Measurements from ENCODE around the gene COL23A1. TPM values are rescaled to one million over a fixed set of nuclear protein-coding genes. Genes with fewer than 3 reads are reported as not detected.

COL23A1 gene
- polyA plus RNA-seq, 2 of the 4 experiments (the other 2 are of a cell fraction) = not detected

GRCh38 chr5:178287791-178288105 lies 302.4 kb downstream of the COL23A1 start:
- TF ChIP-seq BCL3 (IDR thresholded peaks at IDR 0.05) = no peak
- TF ChIP-seq KDM5A (IDR thresholded peaks at IDR 0.05) = no peak
- no peaks in the 10 kb centered on the region for H3K4me1 ChIP-seq
- ATAC-seq (no peak), FAIRE-seq (no peak), DNase-seq (ENCODE audit: low read depth in 1 of 2, low spot score in 1 of 2) (no peak)
- H3K4me3 ChIP-seq = no peak overlapping the region
- H3K9me3 ChIP-seq = peaks cover 6% of the 10 kb centered on the region; the same call in 2 of the 3 replicates
- H3K4me2 ChIP-seq = no peak overlapping the region
- ChIA-PET POLR2A (no interaction called here), CTCF (no interaction called here)
- H3K27ac ChIP-seq = no peak overlapping the region
- WGBS (ENCODE audit: missing lambda C conversion rate) = 62% methylated on average over 10 of the region's 10 CpGs

- no peak for TF ChIP-seq ZSCAN20 (CRISPR knock-in tag; IDR thresholded peaks at IDR 0.05)
- no peak for TF ChIP-seq POLR2A (IDR thresholded peaks at IDR 0.05; ENCODE audit: low read length)
- TF ChIP-seq HOXB5 (CRISPR knock-in tag; IDR thresholded peaks at IDR 0.05) = no peak
- TF ChIP-seq ZFP36 (IDR thresholded peaks at IDR 0.05; ENCODE audit: borderline replicate concordance, partially characterized antibody) = no peak
- TF ChIP-seq RARB (CRISPR knock-in tag; IDR thresholded peaks at IDR 0.05) = no peak
- TF ChIP-seq NR3C1 (IDR thresholded peaks at IDR 0.05) = no peak
- ATAC-seq (no peak), DNase-seq (ENCODE audit: low read depth in 1 of 2, low spot score in 1 of 2) (no peak), FAIRE-seq (no peak)
- Histone ChIP-seq H3K27ac (no peak overlapping the region), H3K4me3 (no peak overlapping the region), H3K9me3 (peaks cover 6% of the 10 kb centered on the region; the same call in 2 of the 3 replicates), H3K4me1 (no peaks in the 10 kb centered on the region), H3K4me2 (no peak overlapping the region)
- POLR2A ChIA-PET = no interaction called here
- CTCF ChIA-PET = no interaction called here
- 54% methylated on average over 18 of the region's 20 CpGs for whole genome bisulfite sequencing (ENCODE audit: missing lambda C conversion rate)
These were observed 303.0 kb downstream of the COL23A1 start for GRCh38 chr5:178287091-178287790.

GRCh38 chr5:178286226-178287090 lies 303.7 kb downstream of the COL23A1 start:
- FAIRE-seq = no peak
- WGBS (ENCODE audit: missing lambda C conversion rate) = 72% methylated on average over 17 of the region's 34 CpGs
- POLR2A ChIA-PET = no interaction called here

More at GRCh38 chr5:178286226-178287090, 303.7 kb downstream of the COL23A1 start:
- no peak overlapping the region for H3K27ac ChIP-seq
- no peak for ATAC-seq
- H3K4me1 ChIP-seq = no peaks in the 10 kb centered on the region
- H3K9me3 ChIP-seq = peaks cover 6% of the 10 kb centered on the region; the same call in 2 of the 3 replicates
- no peak overlapping the region for H3K4me2 ChIP-seq
- H3K4me3 ChIP-seq = no peak overlapping the region
- DNase-seq (ENCODE audit: low read depth in 1 of 2, low spot score in 1 of 2) = no peak
- CTCF ChIA-PET = interaction anchor here (1.0 to 1.3 kb wide), 2 partner anchors 10 kb away, joined by 3 read pairs; no protein-coding TSS in a partner anchor
- TF ChIP-seq MAX (IDR thresholded peaks at IDR 0.05) = no peak
- no peak for TF ChIP-seq POLR2A (IDR thresholded peaks at IDR 0.05; ENCODE audit: low read length)
- TF ChIP-seq RCOR1 (IDR thresholded peaks at IDR 0.05; ENCODE audit: low read depth, low read length) = no peak
- no peak for TF ChIP-seq REST (IDR thresholded peaks at IDR 0.05)
- TF ChIP-seq HMGXB4 (CRISPR knock-in tag; IDR thresholded peaks at IDR 0.05; ENCODE audit: borderline replicate concordance) = no peak
- no peak for TF ChIP-seq RAD21 (conservative IDR thresholded peaks at IDR 0.05 in 1 of 2, IDR thresholded peaks at IDR 0.05 in 1 of 2)
- TF ChIP-seq CBX2 (IDR thresholded peaks at IDR 0.05; ENCODE audit: borderline replicate concordance, low read depth) = no peak
- TF ChIP-seq KDM1A (IDR thresholded peaks at IDR 0.05; ENCODE audit: low read depth) = no peak
- no peak for TF ChIP-seq ZNF302 (CRISPR knock-in tag; IDR thresholded peaks at IDR 0.05)

Data from A549 (cell line).